Posterior cingulate gyrus (tissue), 11 donors: Measurements from ENCODE around the gene NTN4.
"Not testable (repeated sequence)": the region's sequence is repeated elsewhere in the genome, so short reads cannot be mapped to it uniquely, and the experiment has no call there.

Source experiments
- DNase-seq, 10 donors: peaks; one replicate each; pipeline versions ENCODE4 v3.0.0 to v3.0.0-alpha.2; 2020 to 2021; ENCODE audit warnings: mixed read lengths in 3 of 10
- intact Hi-C: fragments of 100-400 bp; cut with DNase I; formaldehyde crosslinking; loops from one replicate; pipeline ENCODE4 v1.15.1; 2023

The NTN4 gene

GRCh38 chr12:95790033-95790916 lies at the start of gene NTN4:
TSS of gene NTN4 (minus strand) at chr12:95790764. CDS start at chr12:95790309, 455 bp downstream.
- peak in 9 of 10 donors; percentile 11 to 89 (median 35) for DNase-seq
- intact Hi-C loops: no loop called here

DNA sequence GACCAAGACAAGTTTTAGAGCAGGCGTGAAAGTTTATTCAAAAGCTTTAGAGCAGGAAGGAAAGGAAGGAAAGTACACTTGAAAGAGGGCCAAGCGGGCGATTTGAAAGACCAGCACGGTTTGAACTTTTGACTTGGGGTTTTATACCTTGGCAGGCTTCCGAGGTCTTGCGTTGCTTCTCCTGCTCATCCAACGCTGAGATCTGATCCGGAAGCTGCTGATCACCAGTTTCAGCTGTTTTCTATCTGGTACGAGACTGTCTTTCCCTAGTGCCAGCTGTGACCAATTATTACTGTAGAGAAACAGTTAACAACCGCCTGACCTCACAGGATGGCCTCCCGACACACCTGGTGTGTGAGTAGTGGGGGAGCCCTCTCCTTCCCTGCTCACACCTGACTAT lies 47.6 kb upstream of the NTN4 start:
- intact Hi-C loops: no loop called here
- DNase-seq: no peak

- intact Hi-C loops: no loop called here
- DNase-seq: no peak
Observed at GRCh38 chr12:95837240-95838038, 46.9 kb upstream of the NTN4 start.

- intact Hi-C loops: no loop called here
- no peak for DNase-seq
Observed at GRCh38 chr12:95836630-95837239, 46.2 kb upstream of the NTN4 start.

- intact Hi-C loops: no loop called here
- DNase-seq: no peak
Observed at GRCh38 chr12:95836185-95836609, 45.6 kb upstream of the NTN4 start.

- intact Hi-C loops: no loop called here
Observed at GRCh38 chr12:95834572-95834971, 44.0 kb upstream of the NTN4 start.

DNA sequence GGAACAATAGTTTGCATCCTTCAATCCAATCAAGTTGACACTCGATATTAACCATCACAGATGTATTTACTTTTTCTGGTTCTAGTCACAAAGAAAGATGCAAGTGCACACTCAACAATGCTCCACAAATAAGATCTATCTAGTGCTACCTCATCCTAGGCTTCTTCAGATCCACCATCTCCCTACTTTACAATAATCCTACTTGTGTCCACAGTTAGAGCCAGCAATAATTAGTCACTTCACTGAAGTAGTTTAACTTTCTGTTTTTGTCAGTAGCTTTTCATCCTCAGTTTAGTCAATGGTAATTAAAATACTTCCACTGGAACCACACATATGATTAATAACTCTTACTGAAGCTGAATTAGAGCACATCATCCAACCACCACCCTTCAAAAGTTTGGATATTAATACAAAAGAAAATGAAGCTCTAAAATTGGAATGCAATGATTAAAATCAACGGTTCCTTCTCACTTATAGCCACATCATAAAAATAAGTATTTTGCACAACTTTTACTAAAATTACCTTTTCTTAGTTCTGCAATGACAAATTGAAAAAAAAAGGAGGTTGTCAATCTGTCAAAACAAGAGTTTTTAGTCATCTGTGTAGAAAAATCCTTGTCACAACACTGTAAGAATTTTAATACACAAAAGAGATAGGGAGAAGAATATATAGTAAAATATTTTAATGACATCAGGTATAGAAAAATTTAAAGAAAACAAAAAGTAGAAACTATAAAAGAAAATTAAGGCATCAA lies 39.9 kb upstream of the NTN4 start:
- no peak for DNase-seq
- intact Hi-C loops: no loop called here

More at GRCh38 chr12:95834572-95834971, 44.0 kb upstream of the NTN4 start:
- DNase-seq: no peak

- no peak for DNase-seq
- intact Hi-C loops: no loop called here
Observed at GRCh38 chr12:95829395-95829794, 38.8 kb upstream of the NTN4 start.

DNA sequence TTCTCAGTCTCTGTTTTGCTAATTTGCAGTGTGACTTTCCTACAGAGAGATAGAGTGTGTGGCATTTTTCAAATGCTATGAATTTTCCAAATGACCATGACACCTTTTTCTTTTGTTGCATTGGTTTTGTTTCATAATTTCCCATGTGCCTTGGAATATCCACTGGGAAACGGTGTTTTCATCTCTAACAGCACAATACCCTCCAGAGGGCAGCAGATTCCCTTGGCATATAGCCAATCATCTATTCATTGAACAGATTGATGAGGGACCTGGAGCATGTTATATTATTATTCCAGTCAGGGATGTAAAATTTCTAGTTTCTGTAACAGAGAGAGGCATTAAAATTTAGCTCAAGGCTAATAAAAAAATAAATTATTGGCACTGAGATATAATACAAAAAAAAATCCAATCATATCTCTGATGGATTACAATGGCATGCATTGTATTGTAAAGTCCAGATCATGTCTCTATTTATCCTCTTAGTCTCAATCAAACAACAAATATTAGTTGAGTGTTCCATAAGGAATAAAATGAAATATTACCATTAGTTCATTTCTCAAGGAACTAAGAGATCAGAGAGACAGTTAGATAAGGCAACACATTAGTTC lies 29.6 kb upstream of the NTN4 start:
- DNase-seq: peak in 1 of 10 donors; percentile 31
- intact Hi-C loops: no loop called here

DNA sequence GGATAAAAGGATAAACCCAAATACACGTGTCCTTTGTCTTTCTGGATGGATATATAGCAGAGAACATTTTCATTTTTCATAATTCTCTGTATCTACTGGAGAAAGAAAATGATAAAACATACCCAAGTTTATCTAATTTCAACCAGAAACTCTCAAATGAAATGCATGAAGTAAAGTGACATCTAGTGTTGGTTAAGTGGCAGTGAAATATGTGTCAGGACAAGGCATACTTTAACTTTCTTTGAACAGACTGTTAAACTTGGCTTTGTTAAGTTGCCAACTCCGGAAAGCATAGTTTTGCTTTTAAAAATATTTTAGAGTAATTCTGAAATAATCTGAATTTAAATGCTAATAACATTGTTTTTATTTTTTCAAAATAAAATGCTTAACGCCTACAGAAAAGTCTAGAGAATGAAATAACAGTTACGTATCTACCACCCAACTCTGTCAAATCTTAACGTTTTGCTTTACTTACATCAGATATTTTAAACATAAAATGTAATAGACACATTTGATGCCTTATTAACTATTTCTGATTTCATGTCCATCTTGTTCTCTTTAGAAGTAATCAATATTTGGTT lies 25.2 kb upstream of the NTN4 start:
- no peak for DNase-seq
- intact Hi-C loops: loop anchor here (1.0 to 2.0 kb wide), 2 partner anchors 192 to 233 kb away; no protein-coding TSS in a partner anchor

- intact Hi-C loops, DNase-seq: not testable (repeated sequence)
Observed at GRCh38 chr12:95812155-95812554, 21.6 kb upstream of the NTN4 start.

GRCh38 chr12:95810411-95810810 lies 19.8 kb upstream of the NTN4 start:
- intact Hi-C loops: no loop called here
- DNase-seq: no peak

DNA sequence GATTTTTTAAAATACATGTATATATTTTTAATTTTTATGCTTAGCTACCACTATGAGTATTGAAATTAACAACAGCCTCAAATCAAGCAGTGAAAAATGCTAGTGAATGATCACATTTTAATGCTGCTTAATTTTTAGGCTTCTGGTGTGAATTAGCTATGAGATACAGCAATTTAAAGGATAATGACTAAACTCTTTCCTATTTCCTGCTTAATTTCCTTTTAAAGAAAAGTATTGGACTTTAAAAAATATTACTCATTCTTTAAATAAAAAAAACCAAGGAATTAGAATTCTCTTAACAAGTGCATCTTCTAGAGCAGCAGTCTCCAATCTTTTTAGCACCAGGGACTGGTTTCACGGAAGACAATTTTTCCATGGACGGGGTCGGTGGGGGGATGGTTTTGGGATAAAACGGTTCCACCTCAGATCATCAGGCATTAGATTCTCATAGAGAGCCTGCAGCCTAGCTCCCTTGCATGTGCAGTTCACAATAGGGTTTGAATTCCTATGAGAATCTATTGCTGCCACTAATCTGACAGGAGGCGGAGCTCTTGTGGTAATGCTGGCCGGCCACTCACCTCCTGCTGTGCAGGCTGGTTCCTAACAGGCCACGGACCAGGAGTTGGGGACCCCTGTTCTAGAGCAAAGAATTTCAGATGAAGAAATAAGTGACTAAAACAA lies 18.6 kb upstream of the NTN4 start:
- intact Hi-C loops: no loop called here
- no peak for DNase-seq

- no peak for DNase-seq
Observed at GRCh38 chr12:95808146-95808545, 17.6 kb upstream of the NTN4 start.

GRCh38 chr12:95805864-95806671 lies 15.5 kb upstream of the NTN4 start:
- DNase-seq: no peak
- intact Hi-C loops: no loop called here

More at GRCh38 chr12:95808146-95808545, 17.6 kb upstream of the NTN4 start:
- intact Hi-C loops: no loop called here

DNA sequence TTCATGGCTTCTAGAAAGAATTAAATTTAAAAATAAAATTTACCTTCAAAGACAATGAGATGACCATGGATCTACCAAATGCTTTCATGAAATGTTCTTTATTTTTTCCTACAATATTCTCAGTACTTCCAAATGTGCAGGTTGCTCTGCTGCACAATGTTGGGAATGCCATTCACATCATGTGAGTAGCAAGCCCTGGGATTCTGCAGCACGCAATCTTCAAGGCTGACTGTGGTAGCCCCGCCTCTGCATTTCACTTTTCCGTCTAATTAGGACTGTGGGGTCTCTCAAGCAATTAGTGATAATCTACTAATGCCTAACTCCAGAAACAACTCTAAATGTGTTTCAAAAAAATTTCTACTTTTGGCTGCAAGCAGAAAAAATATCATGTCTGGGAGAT lies 13.7 kb upstream of the NTN4 start:
- intact Hi-C loops: no loop called here
- no peak for DNase-seq

GRCh38 chr12:95803817-95804216 lies 13.3 kb upstream of the NTN4 start:
- DNase-seq: no peak
- intact Hi-C loops: no loop called here
